ENCODE results near the gene PTDSS2. TPM values are rescaled to one million over a fixed set of nuclear protein-coding genes. Genes with fewer than 3 reads are reported as not detected.

PTDSS2 gene
- total RNA-seq, 1 donor from 2014 or later, result 185 TPM

GRCh38 chr11:444396-445144 lies 5.5 kb upstream of the PTDSS2 start:
- no peak overlapping the region for H3K4me3 ChIP-seq
- no peaks in the 10 kb centered on the region for H3K36me3 ChIP-seq
- no peak for DNase-seq (ENCODE audit: low spot score in 2 of 2)
- peaks cover 0 to 13% of the 10 kb centered on the region in 2 donors for H3K4me1 ChIP-seq
- no peak overlapping the region for H3K27ac ChIP-seq
- TF ChIP-seq, protein P1, sequence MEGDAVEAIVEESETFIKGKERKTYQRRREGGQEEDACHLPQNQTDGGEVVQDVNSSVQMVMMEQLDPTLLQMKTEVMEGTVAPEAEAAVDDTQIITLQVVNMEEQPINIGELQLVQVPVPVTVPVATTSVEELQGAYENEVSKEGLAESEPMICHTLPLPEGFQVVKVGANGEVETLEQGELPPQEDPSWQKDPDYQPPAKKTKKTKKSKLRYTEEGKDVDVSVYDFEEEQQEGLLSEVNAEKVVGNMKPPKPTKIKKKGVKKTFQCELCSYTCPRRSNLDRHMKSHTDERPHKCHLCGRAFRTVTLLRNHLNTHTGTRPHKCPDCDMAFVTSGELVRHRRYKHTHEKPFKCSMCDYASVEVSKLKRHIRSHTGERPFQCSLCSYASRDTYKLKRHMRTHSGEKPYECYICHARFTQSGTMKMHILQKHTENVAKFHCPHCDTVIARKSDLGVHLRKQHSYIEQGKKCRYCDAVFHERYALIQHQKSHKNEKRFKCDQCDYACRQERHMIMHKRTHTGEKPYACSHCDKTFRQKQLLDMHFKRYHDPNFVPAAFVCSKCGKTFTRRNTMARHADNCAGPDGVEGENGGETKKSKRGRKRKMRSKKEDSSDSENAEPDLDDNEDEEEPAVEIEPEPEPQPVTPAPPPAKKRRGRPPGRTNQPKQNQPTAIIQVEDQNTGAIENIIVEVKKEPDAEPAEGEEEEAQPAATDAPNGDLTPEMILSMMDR (IDR thresholded peaks at IDR 0.05), result no peak
- intact Hi-C loops (cut with DNase I), result loop anchor here (5.0 kb wide), 1 partner anchor 137 kb away; the partner anchor contains the start of gene IFITM2
- no peaks in the 10 kb centered on the region for H3K9me3 ChIP-seq
- H3K27me3 ChIP-seq, result no peaks in the 10 kb centered on the region

DNA sequence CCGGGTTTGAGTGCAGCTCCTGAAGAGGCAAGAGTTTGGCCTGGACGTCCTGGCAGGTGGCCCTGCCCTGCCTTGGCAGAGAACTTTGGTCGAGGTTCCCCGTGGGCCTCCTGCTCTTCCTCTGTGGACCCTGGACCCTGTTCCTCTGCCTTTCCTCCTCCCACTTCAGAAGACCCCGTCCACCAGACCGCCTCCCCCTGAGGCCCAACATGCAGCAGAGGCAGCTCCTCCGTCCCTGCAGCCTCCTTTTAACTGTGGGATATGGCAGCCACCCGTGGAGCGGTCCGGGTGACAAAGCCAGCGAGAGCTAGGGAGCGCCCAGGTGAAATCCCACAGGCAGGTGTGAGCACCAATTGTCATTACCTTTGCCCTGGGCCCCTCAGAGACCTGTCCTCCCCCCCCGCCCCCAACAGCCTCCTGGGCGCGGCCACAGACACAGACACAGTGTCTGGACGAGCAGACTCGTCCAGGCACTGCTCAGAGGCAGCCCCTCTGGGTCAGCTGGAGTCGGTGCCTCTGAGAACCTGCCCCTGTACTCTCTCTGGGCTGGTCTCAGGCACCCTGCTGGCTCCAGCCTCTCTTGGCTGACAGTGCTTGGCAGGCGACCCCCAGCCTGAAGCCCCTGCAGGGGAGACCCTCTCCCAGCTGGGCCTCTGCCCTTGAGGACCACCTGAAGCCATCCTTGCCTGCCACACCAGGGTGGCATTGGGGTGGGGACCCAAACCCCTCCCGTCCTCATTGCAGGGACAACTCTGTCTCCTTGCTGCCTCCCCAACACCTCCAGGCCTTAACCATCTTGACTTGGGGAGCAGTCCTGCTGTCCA lies 4.1 kb upstream of the PTDSS2 start:
- H3K4me1 ChIP-seq, result peaks cover under 1 to 14% of the 10 kb centered on the region in 2 donors
- H3K36me3 ChIP-seq, result no peaks in the 10 kb centered on the region
- intact Hi-C loops (cut with DNase I), result loop anchor here (5.0 kb wide), 1 partner anchor 139 kb away; the partner anchor contains the start of gene IFITM2
- TF ChIP-seq, protein P1 (IDR thresholded peaks at IDR 0.05), result no peak
- no peaks in the 10 kb centered on the region for H3K27me3 ChIP-seq
- no peak overlapping the region for H3K4me3 ChIP-seq
- H3K9me3 ChIP-seq, result no peaks in the 10 kb centered on the region
- H3K27ac ChIP-seq, result no peak overlapping the region
- no peak for DNase-seq (ENCODE audit: low spot score in 2 of 2)

DNA sequence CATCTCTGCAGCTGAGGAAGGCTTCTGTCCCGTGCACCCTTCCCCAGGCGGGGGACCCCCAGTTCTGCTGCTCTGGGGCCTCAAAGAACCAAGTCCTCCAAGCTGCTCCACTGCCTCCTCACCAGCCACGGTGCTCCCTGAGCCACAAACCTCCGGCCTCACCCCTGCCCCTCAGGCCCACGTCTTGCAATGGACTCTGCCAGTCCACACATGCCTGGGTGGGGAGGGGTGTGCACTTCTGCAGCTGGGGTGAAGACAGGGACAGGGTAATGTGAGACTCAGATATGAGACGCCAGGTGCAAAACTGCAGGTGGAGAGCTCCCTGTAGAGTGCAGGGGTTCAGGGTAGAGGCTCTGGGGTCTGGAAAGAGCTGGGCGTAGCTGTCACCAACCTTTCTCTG lies 3.2 kb upstream of the PTDSS2 start:
- intact Hi-C loops (cut with DNase I), result loop anchor here (5.0 kb wide), 1 partner anchor 140 kb away; the partner anchor contains the start of gene IFITM2
- Histone ChIP-seq H3K4me3 (no peak overlapping the region), H3K36me3 (no peaks in the 10 kb centered on the region), H3K27me3 (no peaks in the 10 kb centered on the region), H3K9me3 (no peaks in the 10 kb centered on the region), H3K4me1 (peaks cover 7 to 20% of the 10 kb centered on the region in 2 donors), H3K27ac (no peak overlapping the region)
- TF ChIP-seq, protein P1 (IDR thresholded peaks at IDR 0.05), result no peak
- no peak for DNase-seq (ENCODE audit: low spot score in 2 of 2)

GRCh38 chr11:447923-448731 lies 2.0 kb upstream of the PTDSS2 start:
- TF ChIP-seq, protein P1 (IDR thresholded peaks at IDR 0.05), result peak; percentile 82 to 90 (median 83)
- intact Hi-C loops (cut with DNase I), result loop anchor here (1.0 to 5.0 kb wide), 2 partner anchors 70 to 141 kb away; partner anchors contain the start of gene IFITM2
- peak; percentile 69 to 97 for DNase-seq (ENCODE audit: low spot score in 2 of 2)
- peaks cover 7 to 20% of the 10 kb centered on the region in 2 donors for H3K4me1 ChIP-seq
- H3K4me3 ChIP-seq, result peak overlapping the region; percentile 64 to 65
- peak overlapping the region; percentile 84 to 85 for H3K27ac ChIP-seq
- no peaks in the 10 kb centered on the region for H3K27me3 ChIP-seq
- no peaks in the 10 kb centered on the region for H3K9me3 ChIP-seq
- H3K36me3 ChIP-seq, result peaks cover 0 to 7% of the 10 kb centered on the region in 2 donors
